ENCODE data around the gene ZNF3.

GRCh38 chr7:100087055-100087750, 5.7 kb upstream of the ZNF3 start:
- TF ChIP-seq CTCF (IDR thresholded peaks at IDR 0.05) (no peak), EZH2 (IDR thresholded peaks at IDR 0.05) (no peak)
